ENCODE measurements around the gene CAMK2A.

GRCh38 chr5:150277043-150277442 lies 12.5 kb downstream of the CAMK2A start:
- TF ChIP-seq FOXJ3 (CRISPR knock-in tag; IDR thresholded peaks at IDR 0.05) (no peak), TAF1 (IDR thresholded peaks at IDR 0.05; ENCODE audit: borderline replicate concordance, low read depth, low read length) (no peak), REST (IDR thresholded peaks at IDR 0.05; ENCODE audit: low read depth, low read length) (no peak), CTCF (IDR thresholded peaks at IDR 0.05) (no peak), RAD21 (IDR thresholded peaks at IDR 0.05; ENCODE audit: low read length) (no peak), MEF2A (IDR thresholded peaks at IDR 0.05; ENCODE audit: borderline replicate concordance, low read depth) (no peak), CHD2 (IDR thresholded peaks at IDR 0.05; ENCODE audit: low read length, partially characterized antibody) (no peak), JUND (IDR thresholded peaks at IDR 0.05) (no peak)
